GM18499 (cell line): ENCODE results near the gene ANKRD2.
"Not testable (repeated sequence)": the region's sequence is repeated elsewhere in the genome, so short reads cannot be mapped to it uniquely, and the experiment has no call there.

Experiments
- ATAC-seq: cut with Tn5 transposase; IDR thresholded peaks from one replicate; pipeline ENCODE4 v1.9.1; 2021; ENCODE audit warnings: moderate number of reproducible peaks; ENCODE audit not compliant: insufficient read depth, unreplicated experiment

The ANKRD2 gene

GRCh38 chr10:97572214-97572989 lies at the start of gene ANKRD2:
Gene ANKRD2, plus strand, starts transcription at chr10:97572779. Its CDS starts 10 bp downstream, at chr10:97572789.
- no peak for ATAC-seq

GRCh38 chr10:97522937-97523336 lies 49.6 kb upstream of the ANKRD2 start:
- ATAC-seq, result no peak

GRCh38 chr10:97525086-97525485 lies 47.5 kb upstream of the ANKRD2 start:
- no peak for ATAC-seq

DNA sequence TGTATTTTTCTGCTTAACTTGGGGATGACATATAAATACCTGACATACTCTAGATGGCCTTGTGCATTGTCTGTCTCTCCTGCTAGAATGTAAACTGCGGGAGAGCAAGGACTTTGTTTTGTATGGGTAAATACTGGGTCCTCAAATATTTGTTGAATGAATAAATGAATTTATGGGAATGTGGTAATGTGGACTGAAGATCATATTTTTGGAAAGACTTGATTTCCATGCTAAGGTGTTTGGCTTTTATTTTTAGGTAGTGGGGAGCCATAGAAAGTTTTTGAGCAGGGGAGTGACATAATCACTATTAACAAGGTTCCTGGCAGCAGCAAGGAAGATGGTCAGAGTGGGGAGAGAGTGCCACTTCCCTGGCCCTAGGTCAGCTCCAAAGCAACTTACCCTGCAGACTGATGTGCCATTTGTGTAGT lies 46.9 kb upstream of the ANKRD2 start:
- ATAC-seq, result no peak

DNA sequence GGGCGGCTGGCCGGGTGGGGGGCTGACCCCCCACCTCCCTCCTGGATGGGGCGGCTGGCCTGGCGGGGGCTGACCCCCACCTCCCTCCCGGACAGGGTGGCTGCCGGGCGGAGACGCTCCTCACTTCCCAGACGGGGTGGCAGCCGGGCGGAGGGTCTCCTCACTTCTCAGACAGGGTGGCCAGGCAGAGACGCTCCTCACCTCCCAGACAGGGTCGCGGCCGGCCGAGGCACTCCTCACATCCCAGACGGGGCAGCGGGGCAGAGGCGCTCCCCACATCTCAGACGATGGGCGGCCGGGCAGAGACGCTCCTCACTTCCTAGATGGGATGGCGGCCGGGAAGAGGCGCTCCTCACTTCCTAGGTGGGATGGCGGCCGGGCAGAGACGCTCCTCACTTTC lies 43.7 kb upstream of the ANKRD2 start:
- not testable (repeated sequence) for ATAC-seq

- ATAC-seq, result no peak
Observed at GRCh38 chr10:97529685-97530465, 42.7 kb upstream of the ANKRD2 start.

GRCh38 chr10:97531401-97531986 lies 41.1 kb upstream of the ANKRD2 start:
- ATAC-seq, result no peak

DNA sequence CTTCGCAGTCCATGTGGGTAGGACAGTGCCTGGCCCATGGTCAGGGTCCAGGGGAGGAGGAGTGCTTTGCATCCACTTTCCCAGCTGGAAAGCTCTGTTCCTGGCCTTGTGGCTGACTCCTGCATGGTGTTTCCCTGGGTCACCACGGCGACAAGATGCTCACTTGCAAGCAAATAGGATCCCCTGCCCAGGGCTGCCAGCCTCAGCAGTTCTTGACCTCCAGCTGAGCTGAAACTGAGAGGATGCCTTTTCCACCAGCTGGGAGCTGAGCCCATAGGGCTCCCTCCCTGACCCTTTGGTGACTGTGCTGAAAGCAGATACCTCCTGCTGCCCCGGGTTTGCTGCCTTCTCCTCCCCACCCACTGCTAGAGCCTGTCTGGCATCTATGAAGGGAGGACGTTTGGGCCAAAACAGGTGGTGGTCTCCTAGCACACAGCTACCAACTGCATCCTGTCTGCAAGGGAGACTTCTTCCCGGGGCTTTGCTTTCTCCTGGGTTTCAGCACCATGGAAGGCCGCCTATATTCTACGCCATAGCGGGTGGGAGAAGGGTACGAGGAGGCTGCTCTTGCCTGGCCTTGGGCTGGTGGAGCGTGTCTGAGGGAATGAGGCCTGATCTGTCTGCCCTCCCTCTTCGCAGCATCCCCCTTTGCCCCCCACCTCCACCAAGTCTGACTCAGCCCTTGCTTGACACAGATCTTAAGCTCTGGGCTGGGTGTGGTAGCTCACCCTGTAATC lies 39.5 kb upstream of the ANKRD2 start:
- no peak for ATAC-seq

- no peak for ATAC-seq
Observed at GRCh38 chr10:97533888-97534287, 38.7 kb upstream of the ANKRD2 start.

DNA sequence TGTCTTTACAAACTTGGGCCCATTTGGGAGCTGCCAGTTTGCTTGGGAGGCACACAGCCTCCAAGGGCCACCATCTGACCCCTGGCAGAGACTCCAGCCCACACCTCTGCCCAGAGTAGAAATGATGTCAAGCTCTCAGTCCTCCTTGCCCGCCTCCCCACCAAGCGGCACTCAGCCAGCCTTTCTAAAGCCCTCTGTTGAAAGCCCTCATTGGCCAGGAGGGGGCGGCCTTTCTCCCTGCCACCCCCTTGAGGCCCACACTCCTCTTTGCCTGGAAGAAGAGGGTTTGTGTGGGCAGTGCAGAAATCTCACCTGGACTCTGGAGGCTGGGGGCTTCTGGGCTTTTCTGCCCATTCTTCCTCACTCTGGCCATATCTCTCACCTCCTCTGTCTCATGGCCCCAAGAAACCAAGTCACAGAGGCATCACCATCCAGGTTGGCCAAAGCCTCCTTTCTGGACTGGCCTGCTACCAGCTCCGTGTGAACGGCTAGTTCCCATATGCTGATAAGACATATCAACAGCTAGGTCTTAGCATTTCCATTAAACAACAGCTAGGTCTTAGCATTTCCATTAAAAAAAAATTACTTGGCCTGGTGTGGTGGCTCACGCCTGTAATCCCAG lies 37.7 kb upstream of the ANKRD2 start:
- ATAC-seq, result no peak

DNA sequence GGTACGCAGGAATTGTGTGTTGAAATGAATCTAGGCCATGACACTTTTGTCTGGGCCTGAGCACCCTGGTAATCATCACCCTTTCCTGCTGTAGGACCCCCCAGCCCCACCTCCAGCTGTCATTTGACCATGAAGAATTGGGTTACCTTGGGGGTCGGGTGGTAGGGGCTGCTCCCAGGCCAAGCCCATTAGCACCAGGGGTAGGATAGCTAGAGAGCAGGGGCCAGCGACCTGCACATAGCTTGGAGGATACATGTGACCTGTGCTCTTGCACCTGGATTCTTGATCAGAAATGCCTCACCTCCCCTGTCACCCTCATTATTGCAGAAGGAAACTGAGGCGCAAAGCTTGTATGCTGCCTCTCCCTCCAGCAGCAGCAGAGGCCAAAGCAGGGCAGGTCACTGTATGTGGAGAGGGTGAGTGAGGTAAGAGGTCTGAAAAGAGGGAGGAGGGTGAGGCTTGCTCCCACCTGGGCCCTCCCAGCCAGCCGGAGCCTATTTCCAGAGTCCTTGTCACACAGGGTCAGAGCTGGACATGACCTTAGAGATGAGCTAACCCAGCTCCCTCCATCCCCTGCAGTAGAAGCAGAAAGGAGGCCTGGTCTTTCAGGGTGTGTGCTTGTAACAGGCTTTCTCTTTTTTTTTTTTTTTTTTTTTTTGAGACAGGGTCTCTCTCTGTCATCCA lies 35.3 kb upstream of the ANKRD2 start:
- no peak for ATAC-seq

- no peak for ATAC-seq
Observed at GRCh38 chr10:97538411-97538810, 34.2 kb upstream of the ANKRD2 start.

GRCh38 chr10:97538839-97539238 lies 33.7 kb upstream of the ANKRD2 start:
- ATAC-seq, result no peak

GRCh38 chr10:97539523-97540200 lies 32.9 kb upstream of the ANKRD2 start:
- no peak for ATAC-seq

DNA sequence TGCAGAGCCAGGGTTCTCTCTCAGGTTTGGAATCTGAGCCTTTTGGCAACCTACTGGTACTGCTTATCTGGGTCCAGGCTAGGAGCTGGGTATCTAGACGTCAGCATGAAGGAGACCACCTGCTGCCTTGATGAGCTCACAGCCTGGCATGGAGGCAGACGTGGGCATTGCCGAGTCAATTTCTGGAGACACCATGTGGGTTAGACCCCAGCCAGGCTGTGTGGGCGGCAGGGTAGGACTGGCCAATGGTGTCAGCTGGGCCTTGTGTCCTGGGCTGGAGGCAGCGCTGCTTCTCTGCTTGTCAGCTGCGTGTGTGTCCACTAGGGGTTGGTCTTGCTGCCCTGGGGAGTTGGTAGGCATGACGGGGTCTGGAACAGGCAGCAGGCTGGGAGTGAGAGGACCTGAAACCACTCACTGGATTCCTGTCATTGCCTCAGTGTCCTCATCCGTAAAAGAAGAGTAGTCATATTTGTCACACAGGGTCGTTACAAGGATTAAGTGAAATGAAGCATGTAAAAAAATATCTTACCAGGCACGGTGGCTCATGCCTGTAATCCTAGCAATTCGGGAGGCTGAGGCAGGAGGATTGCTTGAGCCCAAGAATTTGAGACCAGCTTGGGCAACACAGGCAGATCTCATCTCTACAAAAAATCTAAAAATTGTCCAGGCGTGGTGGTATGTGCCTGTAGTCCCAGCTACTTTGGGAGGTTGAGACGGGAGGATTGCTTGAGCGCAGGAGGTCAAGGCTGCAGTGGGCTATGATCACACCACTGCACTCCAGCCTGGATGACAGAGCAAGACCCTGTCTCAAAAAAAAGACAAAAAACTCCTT lies 31.7 kb upstream of the ANKRD2 start:
- ATAC-seq, result no peak

- no peak for ATAC-seq
Observed at GRCh38 chr10:97542169-97543024, 30.2 kb upstream of the ANKRD2 start.

DNA sequence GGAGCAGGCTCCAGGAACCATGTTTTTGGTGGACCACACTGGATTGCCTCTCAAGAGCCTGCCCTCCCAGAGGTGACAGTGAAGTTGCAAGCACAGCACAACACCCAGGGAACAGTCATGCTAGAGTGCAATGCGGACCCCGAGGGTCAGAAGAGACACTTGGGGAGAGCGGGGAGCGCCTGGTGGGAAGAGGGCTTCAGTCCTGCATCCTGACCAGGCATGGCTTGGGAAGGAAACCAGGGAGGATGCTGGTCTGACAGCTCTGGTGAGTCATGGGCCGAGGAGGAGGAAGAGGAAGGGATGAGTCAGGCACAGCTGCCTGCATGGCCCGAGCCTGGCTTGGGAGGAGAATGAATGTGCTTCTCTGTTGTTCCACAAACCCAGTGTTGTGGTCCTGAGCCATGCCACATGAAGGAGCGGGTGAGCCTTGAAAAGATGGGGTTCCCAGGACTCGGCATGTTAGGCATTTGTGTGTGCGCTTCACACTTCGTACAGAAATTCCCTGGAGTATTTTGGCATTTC lies 29.5 kb upstream of the ANKRD2 start:
- ATAC-seq, result no peak
